Mucosa of stomach (tissue), 1 donor: ENCODE data around the gene CBFA2T3.

Experiments used
- H3K27me3 ChIP-seq: one replicate; pipeline ENCODE4 v1.7.0; 2013; ENCODE audit warnings: mild to moderate bottlenecking, low read length; ENCODE audit not compliant: control insufficient read depth, insufficient read depth
- H3K36me3 ChIP-seq: one replicate; pipeline ENCODE4 v1.7.0; 2013; ENCODE audit warnings: low read length; ENCODE audit not compliant: control insufficient read depth, insufficient read depth
- H3K4me1 ChIP-seq: one replicate; pipeline ENCODE4 v1.7.0; 2013; ENCODE audit warnings: mild to moderate bottlenecking, low read length; ENCODE audit not compliant: control insufficient read depth, insufficient read depth
- H3K4me3 ChIP-seq: one replicate; pipeline ENCODE4 v1.7.0; 2013; ENCODE audit warnings: low read length
- H3K9ac ChIP-seq: one replicate; pipeline ENCODE4 v1.7.0; 2013; ENCODE audit warnings: mild to moderate bottlenecking, low read length, moderate library complexity
- H3K9me3 ChIP-seq: one replicate; pipeline ENCODE4 v1.7.0; 2013; ENCODE audit warnings: mild to moderate bottlenecking, low read length, moderate library complexity; ENCODE audit not compliant: control insufficient read depth
- donor health status: Pancreatic carcinoma.

CBFA2T3 gene

GRCh38 chr16:88877564-88878289 lies 99.3 kb downstream of the CBFA2T3 start:
- Histone ChIP-seq H3K9ac (no peak overlapping the region), H3K4me1 (peaks cover 18% of the 10 kb centered on the region), H3K27me3 (peaks cover 10% of the 10 kb centered on the region), H3K4me3 (no peak overlapping the region), H3K36me3 (no peaks in the 10 kb centered on the region), H3K9me3 (no peaks in the 10 kb centered on the region)

GRCh38 chr16:88876942-88877526 lies 100.0 kb downstream of the CBFA2T3 start:
- Histone ChIP-seq H3K9me3 (no peaks in the 10 kb centered on the region), H3K9ac (no peak overlapping the region), H3K4me1 (peaks cover 12% of the 10 kb centered on the region), H3K4me3 (no peak overlapping the region), H3K27me3 (peaks cover 10% of the 10 kb centered on the region), H3K36me3 (no peaks in the 10 kb centered on the region)

GRCh38 chr16:88875703-88876234 lies 101.2 kb downstream of the CBFA2T3 start:
- H3K9ac ChIP-seq: no peak overlapping the region
- H3K4me1 ChIP-seq: peaks cover under 1% of the 10 kb centered on the region
- H3K4me3 ChIP-seq: no peak overlapping the region
- no peaks in the 10 kb centered on the region for H3K9me3 ChIP-seq
- peaks cover 17% of the 10 kb centered on the region for H3K27me3 ChIP-seq
- no peaks in the 10 kb centered on the region for H3K36me3 ChIP-seq

GRCh38 chr16:88874938-88875599 lies 101.9 kb downstream of the CBFA2T3 start:
- Histone ChIP-seq H3K4me3 (no peak overlapping the region), H3K4me1 (no peaks in the 10 kb centered on the region), H3K36me3 (no peaks in the 10 kb centered on the region), H3K9ac (no peak overlapping the region), H3K9me3 (no peaks in the 10 kb centered on the region), H3K27me3 (peaks cover 21% of the 10 kb centered on the region)

GRCh38 chr16:88872650-88873331 lies 104.2 kb downstream of the CBFA2T3 start:
- Histone ChIP-seq H3K4me3 (no peak overlapping the region), H3K27me3 (peaks cover 28% of the 10 kb centered on the region), H3K9ac (no peak overlapping the region), H3K4me1 (no peaks in the 10 kb centered on the region), H3K9me3 (no peaks in the 10 kb centered on the region), H3K36me3 (no peaks in the 10 kb centered on the region)

- no peaks in the 10 kb centered on the region for H3K4me1 ChIP-seq
- H3K36me3 ChIP-seq: no peaks in the 10 kb centered on the region
- no peak overlapping the region for H3K4me3 ChIP-seq
- H3K9me3 ChIP-seq: no peaks in the 10 kb centered on the region
- no peak overlapping the region for H3K9ac ChIP-seq
- peaks cover 28% of the 10 kb centered on the region for H3K27me3 ChIP-seq
Measured at GRCh38 chr16:88871730-88872416, 105.1 kb downstream of the CBFA2T3 start.

- Histone ChIP-seq H3K9me3 (no peaks in the 10 kb centered on the region), H3K27me3 (peaks cover 29% of the 10 kb centered on the region), H3K36me3 (no peaks in the 10 kb centered on the region), H3K4me3 (no peak overlapping the region), H3K4me1 (no peaks in the 10 kb centered on the region), H3K9ac (no peak overlapping the region)
Measured at GRCh38 chr16:88871349-88871702, 105.7 kb downstream of the CBFA2T3 start.

- peaks cover 33% of the 10 kb centered on the region for H3K27me3 ChIP-seq
- no peak overlapping the region for H3K9ac ChIP-seq
- no peaks in the 10 kb centered on the region for H3K36me3 ChIP-seq
- no peak overlapping the region for H3K4me3 ChIP-seq
- no peaks in the 10 kb centered on the region for H3K9me3 ChIP-seq
- H3K4me1 ChIP-seq: no peaks in the 10 kb centered on the region
Measured at GRCh38 chr16:88870608-88871348, 106.2 kb downstream of the CBFA2T3 start.

GRCh38 chr16:88869673-88869980 lies 107.4 kb downstream of the CBFA2T3 start:
- Histone ChIP-seq H3K9ac (no peak overlapping the region), H3K36me3 (no peaks in the 10 kb centered on the region), H3K4me1 (no peaks in the 10 kb centered on the region), H3K4me3 (no peak overlapping the region), H3K9me3 (no peaks in the 10 kb centered on the region), H3K27me3 (peaks cover 33% of the 10 kb centered on the region)

GRCh38 chr16:88868974-88869672 lies 107.9 kb downstream of the CBFA2T3 start:
- H3K27me3 ChIP-seq: peaks cover 33% of the 10 kb centered on the region
- H3K36me3 ChIP-seq: no peaks in the 10 kb centered on the region
- H3K9ac ChIP-seq: no peak overlapping the region
- H3K4me1 ChIP-seq: no peaks in the 10 kb centered on the region
- H3K4me3 ChIP-seq: no peak overlapping the region
- no peaks in the 10 kb centered on the region for H3K9me3 ChIP-seq
